Measurements from ENCODE around the gene VAMP3.

- TF ChIP-seq SP2 (tag by site-specific recombination; IDR thresholded peaks at IDR 0.05) (no peak), SCRT1 (tag by site-specific recombination; IDR thresholded peaks at IDR 0.05; ENCODE audit: borderline replicate concordance) (no peak), ZNF530 (tag by site-specific recombination; IDR thresholded peaks at IDR 0.05; ENCODE audit: low read depth) (no peak), PBX3 (CRISPR knock-in tag; IDR thresholded peaks at IDR 0.05) (no peak), ZBTB49 (tag by site-specific recombination; IDR thresholded peaks at IDR 0.05; ENCODE audit: low read depth) (no peak), ZNF658 (tag by site-specific recombination; IDR thresholded peaks at IDR 0.05) (no peak), SETDB1 (IDR thresholded peaks at IDR 0.05; ENCODE audit: insufficient read length, low read length) (no peak), ZNF664 (tag by site-specific recombination; IDR thresholded peaks at IDR 0.05) (no peak)
- TF ChIP-seq, protein P1, sequence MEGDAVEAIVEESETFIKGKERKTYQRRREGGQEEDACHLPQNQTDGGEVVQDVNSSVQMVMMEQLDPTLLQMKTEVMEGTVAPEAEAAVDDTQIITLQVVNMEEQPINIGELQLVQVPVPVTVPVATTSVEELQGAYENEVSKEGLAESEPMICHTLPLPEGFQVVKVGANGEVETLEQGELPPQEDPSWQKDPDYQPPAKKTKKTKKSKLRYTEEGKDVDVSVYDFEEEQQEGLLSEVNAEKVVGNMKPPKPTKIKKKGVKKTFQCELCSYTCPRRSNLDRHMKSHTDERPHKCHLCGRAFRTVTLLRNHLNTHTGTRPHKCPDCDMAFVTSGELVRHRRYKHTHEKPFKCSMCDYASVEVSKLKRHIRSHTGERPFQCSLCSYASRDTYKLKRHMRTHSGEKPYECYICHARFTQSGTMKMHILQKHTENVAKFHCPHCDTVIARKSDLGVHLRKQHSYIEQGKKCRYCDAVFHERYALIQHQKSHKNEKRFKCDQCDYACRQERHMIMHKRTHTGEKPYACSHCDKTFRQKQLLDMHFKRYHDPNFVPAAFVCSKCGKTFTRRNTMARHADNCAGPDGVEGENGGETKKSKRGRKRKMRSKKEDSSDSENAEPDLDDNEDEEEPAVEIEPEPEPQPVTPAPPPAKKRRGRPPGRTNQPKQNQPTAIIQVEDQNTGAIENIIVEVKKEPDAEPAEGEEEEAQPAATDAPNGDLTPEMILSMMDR (tag by site-specific recombination; IDR thresholded peaks at IDR 0.05): no peak
- TF ChIP-seq, protein P2, sequence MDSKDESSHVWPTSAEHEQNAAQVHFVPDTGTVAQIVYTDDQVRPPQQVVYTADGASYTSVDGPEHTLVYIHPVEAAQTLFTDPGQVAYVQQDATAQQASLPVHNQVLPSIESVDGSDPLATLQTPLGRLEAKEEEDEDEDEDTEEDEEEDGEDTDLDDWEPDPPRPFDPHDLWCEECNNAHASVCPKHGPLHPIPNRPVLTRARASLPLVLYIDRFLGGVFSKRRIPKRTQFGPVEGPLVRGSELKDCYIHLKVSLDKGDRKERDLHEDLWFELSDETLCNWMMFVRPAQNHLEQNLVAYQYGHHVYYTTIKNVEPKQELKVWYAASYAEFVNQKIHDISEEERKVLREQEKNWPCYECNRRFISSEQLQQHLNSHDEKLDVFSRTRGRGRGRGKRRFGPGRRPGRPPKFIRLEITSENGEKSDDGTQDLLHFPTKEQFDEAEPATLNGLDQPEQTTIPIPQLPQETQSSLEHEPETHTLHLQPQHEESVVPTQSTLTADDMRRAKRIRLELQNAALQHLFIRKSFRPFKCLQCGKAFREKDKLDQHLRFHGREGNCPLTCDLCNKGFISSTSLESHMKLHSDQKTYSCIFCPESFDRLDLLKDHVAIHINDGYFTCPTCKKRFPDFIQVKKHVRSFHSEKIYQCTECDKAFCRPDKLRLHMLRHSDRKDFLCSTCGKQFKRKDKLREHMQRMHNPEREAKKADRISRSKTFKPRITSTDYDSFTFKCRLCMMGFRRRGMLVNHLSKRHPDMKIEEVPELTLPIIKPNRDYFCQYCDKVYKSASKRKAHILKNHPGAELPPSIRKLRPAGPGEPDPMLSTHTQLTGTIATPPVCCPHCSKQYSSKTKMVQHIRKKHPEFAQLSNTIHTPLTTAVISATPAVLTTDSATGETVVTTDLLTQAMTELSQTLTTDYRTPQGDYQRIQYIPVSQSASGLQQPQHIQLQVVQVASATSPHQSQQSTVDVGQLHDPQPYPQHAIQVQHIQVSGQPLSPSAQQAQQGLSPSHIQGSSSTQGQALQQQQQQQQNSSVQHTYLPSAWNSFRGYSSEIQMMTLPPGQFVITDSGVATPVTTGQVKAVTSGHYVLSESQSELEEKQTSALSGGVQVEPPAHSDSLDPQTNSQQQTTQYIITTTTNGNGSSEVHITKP (tag by site-specific recombination; IDR thresholded peaks at IDR 0.05): no peak
Measured at GRCh38 chr1:7795406-7795805, 24.3 kb downstream of the VAMP3 start.

Measured in HEK293 (cell line).